GM12875 (cell line): Measurements from ENCODE around the gene SLC7A14.

ENCODE experiments used
- H3K4me3 ChIP-seq: one replicate; pipeline ENCODE4 v1.5.1; 2011; ENCODE audit warnings: low read depth, low read length, control low read depth
- CTCF ChIP-seq: IDR thresholded peaks from 2 replicates; pipeline ENCODE4 v1.5.1; 2011; ENCODE audit warnings: low read depth, mild to moderate bottlenecking, control low read depth, inconsistent platforms, low read length, moderate library complexity, borderline replicate concordance; ENCODE audit not compliant: insufficient read depth

SLC7A14 gene

GRCh38 chr3:170517242-170517945 lies 68.5 kb downstream of the SLC7A14 start:
- no peak for TF ChIP-seq CTCF
- H3K4me3 ChIP-seq, result no peak overlapping the region

GRCh38 chr3:170513642-170514041 lies 72.2 kb downstream of the SLC7A14 start:
- TF ChIP-seq CTCF, result no peak
- no peak overlapping the region for H3K4me3 ChIP-seq

- H3K4me3 ChIP-seq, result no peak overlapping the region
- no peak for TF ChIP-seq CTCF
These were observed 74.5 kb downstream of the SLC7A14 start for GRCh38 chr3:170511371-170511770.

GRCh38 chr3:170508839-170509238 lies 77.0 kb downstream of the SLC7A14 start:
- TF ChIP-seq CTCF, result no peak
- no peak overlapping the region for H3K4me3 ChIP-seq

- TF ChIP-seq CTCF, result no peak
- no peak overlapping the region for H3K4me3 ChIP-seq
These were observed 77.6 kb downstream of the SLC7A14 start for GRCh38 chr3:170508291-170508690.

- no peak overlapping the region for H3K4me3 ChIP-seq
- TF ChIP-seq CTCF, result no peak
These were observed 78.8 kb downstream of the SLC7A14 start for GRCh38 chr3:170507063-170507462.

GRCh38 chr3:170506556-170506955 lies 79.3 kb downstream of the SLC7A14 start:
- no peak overlapping the region for H3K4me3 ChIP-seq
- TF ChIP-seq CTCF, result no peak
